Activated naive CD4-positive, alpha-beta T cell (primary cell): ENCODE data around the gene PACRG.

Source experiments
- DNase-seq, 4 experiments: peaks; one replicate each; lab custom pipeline; 2025; lab: John Stamatoyannopoulos, UW

The PACRG gene

GRCh38 chr6:163085861-163086623 lies 358.3 kb downstream of the PACRG start:
- DNase-seq: no peak

- DNase-seq: no peak
These were observed 358.8 kb downstream of the PACRG start for GRCh38 chr6:163086624-163086920.

DNA sequence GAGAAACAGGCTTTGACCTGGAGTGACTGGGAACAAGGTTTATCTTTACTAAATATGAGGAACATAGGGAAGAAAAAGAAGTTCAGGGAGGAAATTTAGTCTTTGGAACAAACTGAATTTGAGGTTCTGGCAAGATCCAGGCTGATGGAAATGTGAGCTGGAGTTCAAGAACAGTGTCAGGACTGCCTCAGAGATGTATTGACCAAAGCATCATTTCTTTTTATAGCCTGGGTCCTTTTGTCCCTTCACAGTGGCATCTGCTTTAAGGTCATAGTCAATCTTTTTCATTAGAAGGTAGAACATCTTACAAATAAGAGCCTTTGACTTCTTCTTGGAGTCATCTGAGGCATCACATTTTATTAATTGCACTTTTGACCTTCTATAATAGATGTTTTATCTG lies 360.2 kb downstream of the PACRG start:
- no peak for DNase-seq

- DNase-seq: no peak
These were observed 365.1 kb downstream of the PACRG start for GRCh38 chr6:163092876-163093275.

DNA sequence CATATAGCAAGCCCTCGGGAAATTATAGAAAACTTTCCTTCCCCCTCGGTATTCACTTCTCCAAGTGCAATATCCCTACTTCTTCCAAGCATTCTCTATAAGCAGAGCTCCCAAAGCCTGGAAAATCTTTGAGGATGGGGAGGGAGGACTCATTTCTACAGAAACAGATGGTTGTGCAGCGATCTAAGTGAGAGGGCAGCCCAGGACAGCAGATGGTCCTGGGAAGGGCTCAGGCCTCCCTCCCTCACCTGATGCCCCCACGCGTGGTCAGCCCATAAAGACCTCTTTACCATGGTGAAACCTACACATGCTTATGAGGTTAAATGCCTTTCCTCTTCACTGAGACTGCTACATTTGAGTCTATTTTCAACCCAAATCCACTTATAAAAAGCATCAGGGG lies 367.1 kb downstream of the PACRG start:
- no peak for DNase-seq

GRCh38 chr6:163095401-163095800 lies 367.6 kb downstream of the PACRG start:
- DNase-seq: no peak

GRCh38 chr6:163098827-163099479 lies 371.2 kb downstream of the PACRG start:
- no peak for DNase-seq

DNA sequence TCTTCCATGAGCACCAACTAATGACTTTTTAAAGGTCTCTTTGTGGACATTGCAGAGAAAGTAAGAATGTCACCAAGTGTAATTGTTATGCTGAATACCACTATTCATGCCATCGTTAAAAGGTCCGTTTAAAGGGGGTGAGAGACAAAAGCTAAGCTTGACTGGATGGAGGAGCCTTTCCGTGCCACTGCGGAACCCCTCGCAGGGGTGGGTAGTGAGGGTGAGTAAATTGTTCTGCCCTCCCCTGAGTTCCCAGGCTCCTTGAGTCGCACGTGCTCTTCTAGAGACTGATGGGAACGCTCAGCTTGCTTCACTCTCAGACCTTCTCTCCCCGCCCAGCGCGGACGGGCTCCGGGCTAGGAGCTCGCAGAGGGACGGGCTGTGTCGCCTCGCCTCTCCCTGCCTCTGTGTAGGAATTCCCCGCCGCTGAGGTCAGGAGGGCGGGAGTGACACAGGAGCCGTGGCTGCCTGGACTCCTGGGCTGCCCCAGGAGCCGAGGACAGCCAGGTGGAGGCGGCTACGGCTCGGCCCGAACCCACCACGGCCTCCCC lies 371.9 kb downstream of the PACRG start:
- no peak for DNase-seq

- no peak for DNase-seq
These were observed 372.5 kb downstream of the PACRG start for GRCh38 chr6:163100259-163100658.

DNA sequence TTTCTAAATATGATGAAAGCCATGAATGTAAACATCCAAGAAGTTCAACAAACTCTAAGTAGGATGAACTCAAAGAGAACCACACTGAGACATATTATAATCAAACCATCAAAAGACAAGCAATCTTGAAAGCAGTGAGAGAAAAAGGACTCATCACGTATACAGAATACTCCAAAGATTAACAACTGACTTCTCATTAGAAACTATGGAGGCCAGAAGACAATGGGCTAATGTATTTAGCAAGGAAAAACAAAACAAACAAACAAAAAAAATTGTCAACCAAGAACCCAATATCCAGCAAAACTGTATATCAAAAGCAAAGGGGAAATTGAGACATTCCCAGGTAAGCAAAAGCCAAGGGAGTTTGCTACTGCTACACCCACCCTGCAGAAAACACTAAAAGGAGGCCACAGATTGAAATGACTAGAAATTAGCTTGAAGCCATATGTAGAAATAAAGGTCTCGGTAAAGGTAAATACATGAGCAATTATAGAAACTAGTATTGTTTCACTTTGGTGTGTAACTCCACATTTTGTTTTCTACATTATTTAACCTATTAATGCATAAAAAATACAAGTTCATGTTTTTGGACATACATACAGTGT lies 385.7 kb downstream of the PACRG start:
- no peak for DNase-seq

DNA sequence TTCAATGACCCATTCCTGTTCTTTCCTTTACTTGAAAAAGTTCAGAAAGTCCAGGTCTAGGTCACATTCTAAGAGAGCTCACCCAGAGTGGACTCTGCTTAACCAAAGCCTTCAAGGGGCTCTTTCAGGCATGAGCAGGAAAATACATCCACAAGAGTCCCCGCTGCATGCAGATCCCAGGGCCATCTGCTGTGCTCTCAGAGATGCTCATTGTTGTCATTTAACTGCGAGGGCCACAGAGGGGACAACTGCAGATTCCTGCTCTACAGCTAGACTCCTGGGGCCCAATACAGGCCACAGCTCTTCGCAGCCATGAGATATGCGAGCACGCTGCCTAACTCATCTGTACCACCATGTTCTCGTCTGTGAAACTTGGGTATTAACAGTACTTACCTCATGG lies 391.2 kb downstream of the PACRG start:
- DNase-seq: no peak

DNA sequence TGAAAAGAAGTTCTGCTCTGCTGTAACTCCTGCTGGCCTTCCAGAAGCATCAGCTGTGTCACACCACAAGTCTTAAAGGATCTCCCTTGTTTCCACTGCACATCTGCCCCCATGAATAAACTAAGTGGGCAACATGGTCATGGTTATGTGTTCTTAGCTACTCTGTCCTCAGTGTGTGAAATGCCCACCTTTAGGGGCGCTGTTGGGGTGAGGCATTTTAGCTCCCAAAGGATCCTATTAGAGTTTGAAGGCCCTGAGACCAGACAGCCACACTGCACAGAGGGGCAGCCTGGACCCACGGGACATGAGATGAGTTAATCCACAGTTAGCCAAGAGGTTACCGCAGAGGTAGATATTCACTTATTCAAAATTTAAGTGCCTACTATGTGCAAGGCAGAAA lies 392.4 kb downstream of the PACRG start:
- DNase-seq: no peak

DNA sequence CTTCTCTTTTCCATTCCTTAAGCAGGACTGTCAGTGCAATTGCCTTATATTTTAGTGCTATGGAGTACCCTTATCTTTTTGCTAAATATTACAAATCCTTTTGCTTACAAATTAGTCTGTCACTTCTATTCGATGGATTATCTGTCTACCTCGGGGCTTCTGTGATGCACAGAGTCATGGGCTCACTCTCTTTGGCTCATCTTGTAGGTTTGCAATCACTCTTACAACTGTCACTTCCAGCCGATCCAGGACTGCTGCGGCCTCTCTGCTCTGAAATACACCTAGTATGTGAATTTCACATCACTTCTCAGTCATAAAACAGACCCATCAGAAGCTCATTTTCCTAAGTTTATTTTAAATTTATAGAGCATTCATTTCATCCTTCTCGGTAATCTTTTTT lies 393.5 kb downstream of the PACRG start:
- no peak for DNase-seq

DNA sequence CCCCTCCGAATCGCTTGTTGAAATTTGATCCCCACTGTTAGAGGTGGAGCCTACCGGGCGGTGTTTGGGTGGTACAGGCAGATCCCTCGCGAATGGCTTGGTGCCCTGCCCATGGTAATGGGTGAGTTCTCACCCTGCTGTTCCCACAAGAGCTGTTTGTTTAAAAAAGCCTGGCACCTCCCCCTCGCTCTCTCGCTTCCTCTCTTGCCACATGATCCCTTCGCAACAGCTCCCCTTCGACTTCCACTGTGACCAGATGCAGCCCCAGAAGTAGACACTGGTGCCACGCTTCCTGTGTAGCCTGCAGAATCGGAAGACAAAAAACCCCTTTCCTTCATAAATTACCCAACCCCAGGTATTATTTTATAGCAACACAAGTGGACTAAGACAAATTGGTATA lies 394.6 kb downstream of the PACRG start:
- no peak for DNase-seq

DNA sequence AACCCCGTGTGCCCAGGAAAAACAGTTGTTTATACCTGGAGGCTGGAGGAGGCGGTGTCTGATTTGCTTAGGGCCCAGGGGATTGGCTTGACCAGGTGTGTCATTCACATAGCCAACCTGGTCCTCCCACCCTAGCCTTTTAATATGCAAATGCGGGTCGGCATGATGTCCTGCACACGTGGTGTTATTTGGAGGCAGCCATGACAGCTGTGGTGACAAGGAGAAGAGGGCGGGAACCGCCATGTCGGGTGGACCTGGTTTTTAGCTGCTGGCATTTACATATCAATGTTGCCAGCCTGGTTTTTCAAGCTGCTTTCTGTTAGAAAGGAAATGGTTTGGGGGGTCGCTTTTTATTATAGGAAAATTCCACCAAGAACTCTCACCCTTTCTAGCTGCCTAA lies 395.3 kb downstream of the PACRG start:
- no peak for DNase-seq

DNA sequence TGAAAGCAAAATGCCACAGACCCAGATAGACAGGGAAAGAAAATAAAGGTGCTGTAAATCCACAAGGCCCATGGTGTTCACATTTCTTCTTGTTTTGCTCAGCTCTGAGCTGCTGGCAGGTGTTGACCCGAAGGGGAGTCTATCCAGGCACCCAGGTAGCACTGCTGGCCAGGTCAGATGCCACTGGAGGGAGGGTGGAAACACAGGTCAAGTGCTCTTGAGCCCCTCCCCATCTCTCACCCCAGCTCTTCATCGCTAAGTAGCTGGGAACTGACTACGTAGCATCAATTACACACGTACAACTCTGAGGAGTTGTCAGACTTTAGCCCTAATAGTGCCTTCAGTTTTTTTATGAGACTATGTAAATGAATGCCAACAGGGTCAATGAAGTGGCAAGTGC lies 399.0 kb downstream of the PACRG start:
- no peak for DNase-seq

DNA sequence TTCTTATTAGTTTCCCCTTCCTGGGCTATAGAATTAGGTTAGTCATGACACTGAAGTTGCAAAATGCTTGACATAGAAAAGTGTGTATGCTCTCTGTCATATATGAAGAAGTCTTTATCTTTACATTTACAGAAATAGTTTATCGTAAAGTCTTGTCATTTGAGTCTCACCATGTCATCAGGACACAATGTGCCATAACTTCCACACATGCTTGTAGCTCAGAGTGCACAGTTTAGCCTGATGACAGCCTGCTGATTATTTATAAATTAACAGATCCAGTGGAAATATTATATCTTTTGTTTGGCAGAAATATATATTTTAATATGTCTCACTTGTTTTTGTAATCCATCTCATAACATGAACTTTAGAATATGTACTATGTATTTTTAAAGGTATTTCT lies 399.8 kb downstream of the PACRG start:
- no peak for DNase-seq

- DNase-seq: no peak
These were observed 400.6 kb downstream of the PACRG start for GRCh38 chr6:163128324-163128723.

GRCh38 chr6:163132050-163132750 lies 404.4 kb downstream of the PACRG start:
- no peak for DNase-seq

- DNase-seq: no peak
These were observed 405.2 kb downstream of the PACRG start for GRCh38 chr6:163133017-163133416.

DNA sequence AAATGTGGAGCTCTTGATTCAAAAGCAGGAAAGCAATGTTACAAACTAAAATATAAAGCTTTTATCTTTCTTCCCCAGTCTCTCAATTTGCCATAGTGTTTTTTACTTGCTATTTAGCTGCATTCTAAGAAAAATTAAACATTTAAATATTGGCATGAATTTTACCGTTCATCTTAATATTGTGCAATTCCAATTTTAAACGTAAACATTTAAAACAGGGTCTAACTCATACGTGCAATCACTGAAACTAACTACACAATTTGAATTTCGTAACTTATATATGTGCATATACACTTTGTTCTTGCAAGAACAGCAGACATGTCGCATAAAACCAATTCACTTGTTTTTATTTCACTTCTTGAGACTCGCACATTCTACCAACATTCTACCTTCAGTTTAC lies 405.9 kb downstream of the PACRG start:
- DNase-seq: no peak

DNA sequence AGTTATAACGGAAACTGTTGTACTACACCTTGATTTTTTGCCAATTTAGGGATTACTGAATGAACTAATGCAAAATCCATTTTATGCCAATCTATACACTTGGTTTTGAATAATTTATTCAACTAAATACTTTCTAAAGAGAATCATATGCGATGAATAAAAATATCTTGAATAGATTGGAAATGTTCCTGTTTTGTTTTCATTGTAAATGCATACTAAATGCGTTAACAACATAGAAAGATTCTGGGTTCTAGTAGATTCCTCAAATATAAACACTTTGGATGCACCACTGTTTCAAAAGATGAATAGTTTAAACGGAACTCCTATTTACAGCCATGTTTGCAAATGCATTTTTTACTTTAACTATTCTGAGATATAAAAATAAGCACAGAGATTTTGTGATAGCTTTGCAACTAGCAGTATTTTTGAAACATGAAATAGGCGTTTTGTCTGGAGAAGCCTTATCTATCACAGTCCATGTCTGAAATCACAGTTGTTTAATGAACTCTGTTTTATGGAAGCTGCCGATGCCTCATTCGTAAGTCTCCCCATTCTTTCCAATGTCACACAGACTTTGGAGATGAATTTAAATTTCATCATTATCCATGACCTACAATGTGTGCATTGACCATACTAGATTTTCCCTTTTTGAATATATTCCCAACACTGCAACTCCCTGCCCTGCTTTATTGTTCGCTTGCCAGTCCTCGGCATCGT lies 409.1 kb downstream of the PACRG start:
- no peak for DNase-seq
